ENCODE data around the gene NOX5. TPM values are rescaled to one million over a fixed set of nuclear protein-coding genes. Genes with fewer than 3 reads are reported as not detected.

NOX5 gene
- total RNA-seq, 4 donors from 2014 or later: 0.27 TPM; not detected in 3

DNA sequence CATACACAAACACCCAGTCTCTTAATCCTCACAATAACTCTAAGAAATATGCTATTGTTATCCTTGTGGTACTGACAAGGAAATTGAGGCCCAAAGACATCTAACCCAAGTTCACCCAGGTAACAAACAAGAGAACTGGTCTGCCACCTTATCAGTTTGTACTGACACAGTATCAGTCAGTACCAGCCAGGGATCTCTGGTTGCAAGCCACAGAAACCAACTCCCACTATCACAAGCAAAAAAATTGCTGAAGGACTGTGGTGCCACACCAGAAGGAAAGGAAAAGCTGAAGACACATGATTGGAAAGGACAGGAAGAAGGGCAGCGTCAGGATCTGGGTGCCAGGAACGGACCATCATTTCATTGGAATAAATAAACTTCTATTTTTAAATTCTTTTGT lies 82.1 kb downstream of the NOX5 start:
- H3K27me3 ChIP-seq: no peaks in the 10 kb centered on the region
- intact Hi-C loops (cut with DNase I; ENCODE audit: low total_unique reads): no loop called here
- H3K9me3 ChIP-seq: no peaks in the 10 kb centered on the region
- no peaks in the 10 kb centered on the region for H3K4me1 ChIP-seq
- TF ChIP-seq POLR2AphosphoS5 (IDR thresholded peaks at IDR 0.05) (no peak), POLR2A (IDR thresholded peaks at IDR 0.05) (no peak), EP300 (IDR thresholded peaks at IDR 0.05; ENCODE audit: low read depth) (no peak)
- TF ChIP-seq, protein P1, sequence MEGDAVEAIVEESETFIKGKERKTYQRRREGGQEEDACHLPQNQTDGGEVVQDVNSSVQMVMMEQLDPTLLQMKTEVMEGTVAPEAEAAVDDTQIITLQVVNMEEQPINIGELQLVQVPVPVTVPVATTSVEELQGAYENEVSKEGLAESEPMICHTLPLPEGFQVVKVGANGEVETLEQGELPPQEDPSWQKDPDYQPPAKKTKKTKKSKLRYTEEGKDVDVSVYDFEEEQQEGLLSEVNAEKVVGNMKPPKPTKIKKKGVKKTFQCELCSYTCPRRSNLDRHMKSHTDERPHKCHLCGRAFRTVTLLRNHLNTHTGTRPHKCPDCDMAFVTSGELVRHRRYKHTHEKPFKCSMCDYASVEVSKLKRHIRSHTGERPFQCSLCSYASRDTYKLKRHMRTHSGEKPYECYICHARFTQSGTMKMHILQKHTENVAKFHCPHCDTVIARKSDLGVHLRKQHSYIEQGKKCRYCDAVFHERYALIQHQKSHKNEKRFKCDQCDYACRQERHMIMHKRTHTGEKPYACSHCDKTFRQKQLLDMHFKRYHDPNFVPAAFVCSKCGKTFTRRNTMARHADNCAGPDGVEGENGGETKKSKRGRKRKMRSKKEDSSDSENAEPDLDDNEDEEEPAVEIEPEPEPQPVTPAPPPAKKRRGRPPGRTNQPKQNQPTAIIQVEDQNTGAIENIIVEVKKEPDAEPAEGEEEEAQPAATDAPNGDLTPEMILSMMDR (IDR thresholded peaks at IDR 0.05): no peak
- H3K4me3 ChIP-seq: no peak overlapping the region
- WGBS, 2 donors (ENCODE audit: low coverage in 1 of 2): 76 to 80% methylated on average over 2 of the region's 2 CpGs
- H3K36me3 ChIP-seq: no peaks in the 10 kb centered on the region
- H3K27ac ChIP-seq: no peak overlapping the region
- in situ Hi-C loops (cut with MboI; ENCODE audit: low pct_ligation_motif_present in 1 of 4, low pct_unique_long_range_greater_than_20kb in 1 of 4, low sequenced_read_pairs in 3 of 4): no loop called here
- no peak for DNase-seq

GRCh38 chr15:69098771-69099170 lies 84.3 kb downstream of the NOX5 start:
- Histone ChIP-seq H3K36me3 (no peaks in the 10 kb centered on the region), H3K9me3 (no peaks in the 10 kb centered on the region), H3K27me3 (no peaks in the 10 kb centered on the region), H3K4me1 (no peaks in the 10 kb centered on the region), H3K4me3 (no peak overlapping the region), H3K27ac (no peak overlapping the region)
- in situ Hi-C loops (cut with MboI; ENCODE audit: low pct_ligation_motif_present in 1 of 4, low pct_unique_long_range_greater_than_20kb in 1 of 4, low sequenced_read_pairs in 3 of 4): no loop called here
- no peak for DNase-seq
- 78% methylated on average over 7 of the region's 7 CpGs; no CpG with 5 or more reads in 1 of the 2 donors for WGBS, 2 donors (ENCODE audit: low coverage in 1 of 2)
- TF ChIP-seq EP300 (IDR thresholded peaks at IDR 0.05; ENCODE audit: low read depth): no peak
- no peak for TF ChIP-seq POLR2AphosphoS5 (IDR thresholded peaks at IDR 0.05)
- TF ChIP-seq, protein P1 (IDR thresholded peaks at IDR 0.05): no peak
- intact Hi-C loops (cut with DNase I; ENCODE audit: low total_unique reads): no loop called here

- no peaks in the 10 kb centered on the region for H3K36me3 ChIP-seq
- TF ChIP-seq EP300 (IDR thresholded peaks at IDR 0.05; ENCODE audit: low read depth): no peak
- TF ChIP-seq, protein P1 (IDR thresholded peaks at IDR 0.05): no peak
- no peak for TF ChIP-seq POLR2A (IDR thresholded peaks at IDR 0.05)
- TF ChIP-seq POLR2AphosphoS5 (IDR thresholded peaks at IDR 0.05): no peak
- no peak overlapping the region for H3K27ac ChIP-seq
- in situ Hi-C loops (cut with MboI; ENCODE audit: low pct_ligation_motif_present in 1 of 4, low pct_unique_long_range_greater_than_20kb in 1 of 4, low sequenced_read_pairs in 3 of 4): no loop called here
- intact Hi-C loops (cut with DNase I; ENCODE audit: low total_unique reads): no loop called here
- H3K27me3 ChIP-seq: no peaks in the 10 kb centered on the region
- no peak for DNase-seq
- H3K9me3 ChIP-seq: no peaks in the 10 kb centered on the region
- 75 to 83% methylated on average over 2 to 5 of the region's 5 CpGs for WGBS, 2 donors (ENCODE audit: low coverage in 1 of 2)
- H3K4me1 ChIP-seq: no peaks in the 10 kb centered on the region
- H3K4me3 ChIP-seq: no peak overlapping the region
Measured at GRCh38 chr15:69099941-69100340, 85.4 kb downstream of the NOX5 start.

DNA sequence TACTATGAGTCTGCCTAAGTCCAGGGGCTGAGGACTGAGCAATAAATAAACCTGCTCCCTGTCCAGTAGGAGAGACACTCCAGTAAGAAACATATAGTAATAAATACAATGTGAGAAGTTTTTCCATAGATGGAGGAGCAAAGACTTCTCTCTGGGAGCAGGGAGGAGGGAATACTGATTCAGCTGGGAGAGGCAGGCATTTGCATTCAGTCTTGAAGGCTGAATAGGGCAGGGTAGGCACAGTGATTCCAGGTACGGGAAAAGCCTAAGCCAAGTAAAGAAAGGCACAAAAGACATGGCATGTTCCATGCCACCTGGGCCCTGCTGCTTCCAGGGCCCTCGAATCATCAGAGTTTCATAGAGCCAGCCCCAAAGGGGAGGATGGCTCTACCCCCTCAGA lies 86.3 kb downstream of the NOX5 start:
- in situ Hi-C loops (cut with MboI; ENCODE audit: low pct_ligation_motif_present in 1 of 4, low pct_unique_long_range_greater_than_20kb in 1 of 4, low sequenced_read_pairs in 3 of 4): no loop called here
- H3K36me3 ChIP-seq: no peaks in the 10 kb centered on the region
- no peak overlapping the region for H3K4me3 ChIP-seq
- H3K27me3 ChIP-seq: no peaks in the 10 kb centered on the region
- H3K9me3 ChIP-seq: no peaks in the 10 kb centered on the region
- TF ChIP-seq, protein P1 (IDR thresholded peaks at IDR 0.05): no peak
- no peak for TF ChIP-seq POLR2AphosphoS5 (IDR thresholded peaks at IDR 0.05)
- no peak for TF ChIP-seq POLR2A (IDR thresholded peaks at IDR 0.05)
- no peak for TF ChIP-seq EP300 (IDR thresholded peaks at IDR 0.05; ENCODE audit: low read depth)
- DNase-seq: no peak
- no peaks in the 10 kb centered on the region for H3K4me1 ChIP-seq
- intact Hi-C loops (cut with DNase I; ENCODE audit: low total_unique reads): no loop called here
- H3K27ac ChIP-seq: no peak overlapping the region
- WGBS, 2 donors (ENCODE audit: low coverage in 1 of 2): 90 to 100% methylated on average over 1 to 2 of the region's 2 CpGs
